C4-2B (cell line): ENCODE measurements around the gene INPP5D.

Experiments
- CTCF ChIP-seq: fragments of 450-650 bp; conservative IDR thresholded peaks from 2 replicates; pipeline ENCODE4 v1.5.1; 2017; ENCODE audit warnings: mild to moderate bottlenecking
- ZFX ChIP-seq: fragments of 450-650 bp; IDR thresholded peaks from 2 replicates; pipeline ENCODE4 v1.6.1; 2017

- no peak for TF ChIP-seq CTCF
- TF ChIP-seq ZFX = no peak
Observed at GRCh38 chr2:233047206-233047605, 12.9 kb upstream of the INPP5D start.
